ENCODE results near the gene PTPRF.

Gene PTPRF

DNA sequence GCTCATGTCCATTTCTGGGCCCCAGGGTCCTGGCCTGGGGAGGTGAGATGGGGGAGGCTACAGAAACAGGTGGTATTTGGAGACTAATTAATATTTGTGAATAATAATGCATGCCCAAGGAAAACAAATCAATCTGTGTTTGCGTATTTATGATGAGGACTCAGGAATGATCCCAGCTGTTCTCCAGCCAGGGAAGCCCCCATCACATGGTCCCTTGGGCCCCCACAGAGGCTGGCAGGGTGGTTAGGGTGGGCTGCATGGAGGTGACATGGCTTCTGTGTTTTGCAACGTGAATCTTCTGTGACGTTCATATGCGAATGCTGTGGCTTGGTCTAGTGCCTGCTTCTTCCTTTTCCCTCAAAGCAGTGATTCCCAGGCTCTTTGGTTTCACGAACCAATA, 10.5 kb downstream of the PTPRF start:
- H2BK120ac ChIP-seq (ENCODE audit: insufficient read depth, low read length, poor library complexity) = no peak overlapping the region
- no peak overlapping the region for H3K23ac ChIP-seq (ENCODE audit: low read length)
- H3K18ac ChIP-seq (ENCODE audit: low read length) = no peak overlapping the region
- H3K36me3 ChIP-seq (ENCODE audit: control insufficient read depth in 1 of 2, insufficient read depth in 2 of 2, low read length in 2 of 2) = peaks cover 63 to 65% of the 10 kb centered on the region in 2 experiments
- H3K4me1 ChIP-seq (ENCODE audit: control insufficient read depth in 1 of 2, insufficient read depth in 2 of 2, low read length in 2 of 2) = peaks cover 46 to 57% of the 10 kb centered on the region in 2 experiments
- peaks cover 29% of the 10 kb centered on the region for H3K79me2 ChIP-seq (ENCODE audit: control insufficient read depth, insufficient read depth, low read length, poor library complexity)
- H3K27me3 ChIP-seq (ENCODE audit: insufficient read depth, low read length) = no peaks in the 10 kb centered on the region
- H3K14ac ChIP-seq (ENCODE audit: low read length) = no peak overlapping the region
- H4K91ac ChIP-seq (ENCODE audit: low read depth, low read length) = no peak overlapping the region
- H3K9ac ChIP-seq (ENCODE audit: low read length) = no peak overlapping the region
- H3K79me1 ChIP-seq (ENCODE audit: low read length) = peaks cover 20% of the 10 kb centered on the region
- H3K4me3 ChIP-seq (ENCODE audit: low read depth, low read length) = no peak overlapping the region
- peak overlapping the region; percentile 17 for H3K4ac ChIP-seq (ENCODE audit: low read depth, low read length)
- H2BK5ac ChIP-seq (ENCODE audit: low read depth, low read length, poor library complexity) = no peak overlapping the region
- no peak for DNase-seq
- no peak overlapping the region for H2AK5ac ChIP-seq (ENCODE audit: low read length)
- no peak overlapping the region for H4K8ac ChIP-seq (ENCODE audit: low read depth, low read length)
- H2AFZ ChIP-seq (ENCODE audit: insufficient read depth, low read length, poor library complexity) = no peak overlapping the region
- peaks cover 5% of the 10 kb centered on the region for H3K9me3 ChIP-seq (ENCODE audit: insufficient read depth, low read depth, low read length)
- no CpG with 5 or more reads among the region's 5 CpGs for WGBS (ENCODE audit: extremely low coverage, insufficient coverage, insufficient read length)
- no peak overlapping the region for H2BK12ac ChIP-seq (ENCODE audit: low read length)
- H3K4me2 ChIP-seq (ENCODE audit: low read length) = no peak overlapping the region
- H3K27ac ChIP-seq (ENCODE audit: low read depth, low read length) = no peak overlapping the region
- no peak overlapping the region for H4K12ac ChIP-seq (ENCODE audit: low read depth, low read length)

GRCh38 chr1:43541721-43542401, 11.2 kb downstream of the PTPRF start:
- Histone ChIP-seq H3K18ac (ENCODE audit: low read length) (no peak overlapping the region), H3K4me1 (ENCODE audit: control insufficient read depth in 1 of 2, insufficient read depth in 2 of 2, low read length in 2 of 2) (peaks cover 48 to 58% of the 10 kb centered on the region in 2 experiments), H2BK120ac (ENCODE audit: insufficient read depth, low read length, poor library complexity) (no peak overlapping the region), H3K14ac (ENCODE audit: low read length) (no peak overlapping the region), H3K9ac (ENCODE audit: low read length) (no peak overlapping the region), H3K23ac (ENCODE audit: low read length) (no peak overlapping the region), H3K27ac (ENCODE audit: low read depth, low read length) (no peak overlapping the region), H3K27me3 (ENCODE audit: insufficient read depth, low read length) (no peaks in the 10 kb centered on the region), H2AFZ (ENCODE audit: insufficient read depth, low read length, poor library complexity) (no peak overlapping the region), H3K4me3 (ENCODE audit: low read depth, low read length) (no peak overlapping the region), H4K91ac (ENCODE audit: low read depth, low read length) (no peak overlapping the region), H3K36me3 (ENCODE audit: control insufficient read depth in 1 of 2, insufficient read depth in 2 of 2, low read length in 2 of 2) (peaks cover 63 to 71% of the 10 kb centered on the region in 2 experiments), H2BK5ac (ENCODE audit: low read depth, low read length, poor library complexity) (no peak overlapping the region), H3K4ac (ENCODE audit: low read depth, low read length) (peak overlapping the region; percentile 46), H3K79me2 (ENCODE audit: control insufficient read depth, insufficient read depth, low read length, poor library complexity) (peaks cover 27% of the 10 kb centered on the region), H3K9me3 (ENCODE audit: insufficient read depth, low read depth, low read length) (peaks cover 5% of the 10 kb centered on the region), H4K12ac (ENCODE audit: low read depth, low read length) (no peak overlapping the region), H2AK5ac (ENCODE audit: low read length) (no peak overlapping the region), H3K79me1 (ENCODE audit: low read length) (peaks cover 20% of the 10 kb centered on the region), H3K4me2 (ENCODE audit: low read length) (no peak overlapping the region), H4K8ac (ENCODE audit: low read depth, low read length) (no peak overlapping the region), H2BK12ac (ENCODE audit: low read length) (no peak overlapping the region)
- WGBS (ENCODE audit: extremely low coverage, insufficient coverage, insufficient read length) = no CpG with 5 or more reads among the region's 14 CpGs
- no peak for DNase-seq

DNA sequence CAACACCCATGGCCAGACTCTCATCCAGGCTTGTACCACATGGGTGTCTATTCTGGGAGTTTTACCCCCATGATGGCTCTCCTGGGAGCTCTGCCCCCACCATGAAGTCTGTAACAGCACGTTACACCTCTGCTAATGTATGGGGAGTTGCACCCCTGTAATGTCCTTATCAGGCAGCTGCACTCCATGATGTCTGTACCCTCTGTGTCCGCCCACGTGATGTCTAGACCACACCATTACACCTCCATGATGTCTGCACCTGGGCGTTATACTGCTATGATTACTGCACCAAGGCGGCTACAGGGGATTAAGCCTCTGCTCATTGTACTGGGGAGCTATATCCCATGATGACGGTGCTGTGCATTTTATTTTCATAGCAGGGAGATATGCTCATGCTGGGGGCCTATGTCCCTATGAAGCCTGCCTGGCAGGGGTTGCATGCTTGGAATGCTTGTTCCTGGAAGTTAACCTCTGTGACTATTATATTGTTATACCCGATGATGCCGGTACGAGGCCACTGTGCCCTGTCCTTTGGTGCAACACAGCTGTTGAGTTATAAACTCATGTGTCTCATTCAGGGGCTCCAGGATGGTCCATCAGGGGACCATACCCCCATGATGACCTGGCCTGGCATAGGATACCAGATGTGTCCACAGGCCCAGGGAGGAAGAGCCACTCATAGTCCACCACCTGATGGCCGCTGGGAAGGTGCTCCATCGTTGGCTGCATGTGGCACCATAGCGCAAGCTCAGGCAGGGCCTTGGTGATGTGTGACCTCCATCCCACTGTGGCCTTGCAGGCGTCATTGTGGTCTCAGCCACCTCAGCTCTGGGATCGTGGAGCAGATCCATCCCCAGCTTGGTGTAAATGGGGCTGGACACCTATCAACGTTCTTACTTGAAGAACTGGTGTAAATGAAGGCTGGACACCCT, 12.1 kb downstream of the PTPRF start:
- H3K4me2 ChIP-seq (ENCODE audit: low read length) = no peak overlapping the region
- peaks cover 5% of the 10 kb centered on the region for H3K9me3 ChIP-seq (ENCODE audit: insufficient read depth, low read depth, low read length)
- H3K9ac ChIP-seq (ENCODE audit: low read length) = no peak overlapping the region
- no peak overlapping the region for H3K4ac ChIP-seq (ENCODE audit: low read depth, low read length)
- H3K18ac ChIP-seq (ENCODE audit: low read length) = peak overlapping the region; percentile 4
- peaks cover 26% of the 10 kb centered on the region for H3K79me1 ChIP-seq (ENCODE audit: low read length)
- H2BK5ac ChIP-seq (ENCODE audit: low read depth, low read length, poor library complexity) = no peak overlapping the region
- no CpG with 5 or more reads among the region's 15 CpGs for WGBS (ENCODE audit: extremely low coverage, insufficient coverage, insufficient read length)
- no peak overlapping the region for H2AK5ac ChIP-seq (ENCODE audit: low read length)
- H3K4me1 ChIP-seq (ENCODE audit: control insufficient read depth in 1 of 2, insufficient read depth in 2 of 2, low read length in 2 of 2) = peaks cover 48 to 58% of the 10 kb centered on the region in 2 experiments
- no peak overlapping the region for H3K23ac ChIP-seq (ENCODE audit: low read length)
- H3K27ac ChIP-seq (ENCODE audit: low read depth, low read length) = no peak overlapping the region
- no peak overlapping the region for H3K4me3 ChIP-seq (ENCODE audit: low read depth, low read length)
- H4K12ac ChIP-seq (ENCODE audit: low read depth, low read length) = no peak overlapping the region
- peak; percentile 73 to 75 for DNase-seq
- H3K27me3 ChIP-seq (ENCODE audit: insufficient read depth, low read length) = no peaks in the 10 kb centered on the region
- H4K8ac ChIP-seq (ENCODE audit: low read depth, low read length) = no peak overlapping the region
- no peak overlapping the region for H4K91ac ChIP-seq (ENCODE audit: low read depth, low read length)
- no peak overlapping the region for H3K14ac ChIP-seq (ENCODE audit: low read length)
- no peak overlapping the region for H2BK120ac ChIP-seq (ENCODE audit: insufficient read depth, low read length, poor library complexity)
- H2AFZ ChIP-seq (ENCODE audit: insufficient read depth, low read length, poor library complexity) = no peak overlapping the region
- peaks cover 66 to 77% of the 10 kb centered on the region in 2 experiments for H3K36me3 ChIP-seq (ENCODE audit: control insufficient read depth in 1 of 2, insufficient read depth in 2 of 2, low read length in 2 of 2)
- peaks cover 26% of the 10 kb centered on the region for H3K79me2 ChIP-seq (ENCODE audit: control insufficient read depth, insufficient read depth, low read length, poor library complexity)
- H2BK12ac ChIP-seq (ENCODE audit: low read length) = no peak overlapping the region

GRCh38 chr1:43543567-43543966, 12.9 kb downstream of the PTPRF start:
- Histone ChIP-seq H3K4ac (ENCODE audit: low read depth, low read length) (peak overlapping the region; percentile 9), H4K8ac (ENCODE audit: low read depth, low read length) (no peak overlapping the region), H3K27ac (ENCODE audit: low read depth, low read length) (no peak overlapping the region), H3K4me2 (ENCODE audit: low read length) (no peak overlapping the region), H3K36me3 (ENCODE audit: control insufficient read depth in 1 of 2, insufficient read depth in 2 of 2, low read length in 2 of 2) (peaks cover 60 to 72% of the 10 kb centered on the region in 2 experiments), H3K79me2 (ENCODE audit: control insufficient read depth, insufficient read depth, low read length, poor library complexity) (peaks cover 25% of the 10 kb centered on the region), H2BK12ac (ENCODE audit: low read length) (peak overlapping the region; percentile 42), H2BK5ac (ENCODE audit: low read depth, low read length, poor library complexity) (no peak overlapping the region), H3K4me1 (ENCODE audit: control insufficient read depth in 1 of 2, insufficient read depth in 2 of 2, low read length in 2 of 2) (peaks cover 53 to 60% of the 10 kb centered on the region in 2 experiments), H3K79me1 (ENCODE audit: low read length) (peaks cover 30% of the 10 kb centered on the region), H3K4me3 (ENCODE audit: low read depth, low read length) (no peak overlapping the region), H4K12ac (ENCODE audit: low read depth, low read length) (no peak overlapping the region), H2AK5ac (ENCODE audit: low read length) (peak overlapping the region; percentile 23), H2AFZ (ENCODE audit: insufficient read depth, low read length, poor library complexity) (no peak overlapping the region), H3K9ac (ENCODE audit: low read length) (no peak overlapping the region), H2BK120ac (ENCODE audit: insufficient read depth, low read length, poor library complexity) (no peak overlapping the region), H3K27me3 (ENCODE audit: insufficient read depth, low read length) (no peaks in the 10 kb centered on the region), H3K14ac (ENCODE audit: low read length) (peak overlapping the region; percentile 15), H3K23ac (ENCODE audit: low read length) (no peak overlapping the region), H3K18ac (ENCODE audit: low read length) (peak overlapping the region; percentile 61), H4K91ac (ENCODE audit: low read depth, low read length) (no peak overlapping the region), H3K9me3 (ENCODE audit: insufficient read depth, low read depth, low read length) (peaks cover 5% of the 10 kb centered on the region)
- no peak for DNase-seq
- whole genome bisulfite sequencing (ENCODE audit: extremely low coverage, insufficient coverage, insufficient read length) = no CpG with 5 or more reads among the region's 8 CpGs

Measured in trophoblast cell (in vitro differentiated cells and primary cell).